A673 (cell line): ENCODE measurements around the gene UBR4.

ENCODE experiments used
- EZH2 ChIP-seq: fragments of 200-600 bp; sonication (generic); IDR thresholded peaks from 2 replicates; pipeline ENCODE4 v1.6.1; 2017; ENCODE audit warnings: borderline replicate concordance, low read depth, mild to moderate bottlenecking, mixed read lengths, antibody characterized with exemption, low read length; ENCODE audit not compliant: poor library complexity, severe bottlenecking
- TF ChIP-seq, protein P1 (sequence below): fragments of 300-800, 200-600 bp; sonication (generic); conservative IDR thresholded peaks from 2 replicates; pipeline ENCODE4 v1.5.1; 2017; ENCODE audit warnings: low read depth, mild to moderate bottlenecking, antibody characterized with exemption, low read length, moderate library complexity, mixed read lengths

DNA sequence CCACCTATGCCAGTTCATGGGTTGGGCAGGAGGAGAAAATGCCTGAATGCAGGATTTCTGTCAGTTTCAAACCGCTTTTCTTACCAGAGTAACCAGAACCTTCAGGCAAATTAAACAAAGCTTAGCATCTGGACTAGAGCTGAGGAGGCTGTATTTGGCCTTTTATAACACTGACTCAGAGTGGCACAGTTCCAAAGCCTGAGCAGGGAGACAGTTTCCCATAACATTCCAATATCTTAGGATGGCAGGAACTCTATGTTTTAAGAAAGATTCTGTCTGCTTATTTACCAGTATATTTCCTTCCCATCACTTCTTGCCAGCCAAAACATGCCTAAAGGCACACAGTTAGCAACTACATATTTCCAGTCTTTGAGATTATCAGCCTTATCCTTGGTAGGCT, 46.8 kb downstream of the UBR4 start:
- TF ChIP-seq, protein P1, sequence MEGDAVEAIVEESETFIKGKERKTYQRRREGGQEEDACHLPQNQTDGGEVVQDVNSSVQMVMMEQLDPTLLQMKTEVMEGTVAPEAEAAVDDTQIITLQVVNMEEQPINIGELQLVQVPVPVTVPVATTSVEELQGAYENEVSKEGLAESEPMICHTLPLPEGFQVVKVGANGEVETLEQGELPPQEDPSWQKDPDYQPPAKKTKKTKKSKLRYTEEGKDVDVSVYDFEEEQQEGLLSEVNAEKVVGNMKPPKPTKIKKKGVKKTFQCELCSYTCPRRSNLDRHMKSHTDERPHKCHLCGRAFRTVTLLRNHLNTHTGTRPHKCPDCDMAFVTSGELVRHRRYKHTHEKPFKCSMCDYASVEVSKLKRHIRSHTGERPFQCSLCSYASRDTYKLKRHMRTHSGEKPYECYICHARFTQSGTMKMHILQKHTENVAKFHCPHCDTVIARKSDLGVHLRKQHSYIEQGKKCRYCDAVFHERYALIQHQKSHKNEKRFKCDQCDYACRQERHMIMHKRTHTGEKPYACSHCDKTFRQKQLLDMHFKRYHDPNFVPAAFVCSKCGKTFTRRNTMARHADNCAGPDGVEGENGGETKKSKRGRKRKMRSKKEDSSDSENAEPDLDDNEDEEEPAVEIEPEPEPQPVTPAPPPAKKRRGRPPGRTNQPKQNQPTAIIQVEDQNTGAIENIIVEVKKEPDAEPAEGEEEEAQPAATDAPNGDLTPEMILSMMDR: no peak
- TF ChIP-seq EZH2: no peak
